Fibroblast of mammary gland (primary cell): ENCODE data around the gene NUDT14.

Source experiments
- DNase-seq: peaks from one replicate; pipeline ENCODE4 v3.0.0-alpha.2; 2010; ENCODE audit warnings: low read depth
- H3K4me3 ChIP-seq: 2 replicates; pipeline ENCODE4 v1.5.1; 2011; ENCODE audit warnings: low read depth, mild to moderate bottlenecking, low read length, moderate library complexity; ENCODE audit not compliant: control insufficient read depth
- TF ChIP-seq, protein P1 (sequence below): conservative IDR thresholded peaks from 2 replicates; pipeline ENCODE4 v1.5.1; 2011; ENCODE audit warnings: low read depth, low read length, inconsistent platforms; ENCODE audit not compliant: control insufficient read depth, insufficient read depth

Gene NUDT14

DNA sequence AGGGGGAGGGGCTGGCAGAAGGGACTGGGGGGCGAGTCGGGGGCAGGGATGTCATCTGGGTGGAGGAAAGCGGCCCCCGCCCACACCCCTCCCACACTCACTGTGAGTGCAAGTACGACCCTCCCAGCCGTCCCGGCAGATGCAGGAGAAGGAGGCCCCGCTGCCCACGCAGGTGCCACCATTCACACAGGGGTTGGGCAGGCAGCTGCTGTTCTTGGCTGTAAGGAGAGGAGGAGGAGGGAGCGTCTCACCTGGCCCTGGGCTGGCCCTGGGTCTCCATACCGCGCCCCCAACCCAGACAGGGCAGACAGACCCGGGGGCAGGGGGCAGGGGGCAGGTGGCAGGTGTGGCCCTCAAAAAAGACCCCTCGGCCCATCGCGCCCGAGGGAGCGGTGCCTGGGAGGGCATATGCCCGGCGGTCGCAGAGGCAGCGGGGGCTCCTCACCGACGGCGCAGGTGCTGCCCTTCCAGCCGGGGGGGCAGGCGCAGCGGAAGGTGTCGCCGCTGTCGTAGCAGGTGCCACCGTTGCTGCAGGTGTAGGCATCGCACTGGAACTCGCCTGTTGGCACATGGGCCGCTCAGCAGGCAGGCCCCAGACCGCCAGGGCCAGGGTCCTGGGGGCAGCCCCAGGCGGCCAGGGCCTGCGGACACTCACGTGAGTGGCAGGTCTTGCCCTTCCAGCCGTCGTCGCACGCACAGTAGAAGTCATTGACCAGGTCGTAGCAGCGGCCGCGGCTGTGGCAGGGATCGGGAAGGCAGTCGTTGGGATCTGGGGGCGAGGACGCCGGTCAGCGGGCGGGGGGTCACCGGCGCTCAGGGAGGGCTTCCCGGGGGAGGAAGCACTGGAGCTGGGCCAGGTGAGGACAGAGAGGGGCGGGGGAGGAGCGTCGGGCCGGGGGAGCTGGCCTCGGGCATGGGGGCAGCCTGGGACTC is 33.2 kb downstream of the NUDT14 start:
- TF ChIP-seq, protein P1, sequence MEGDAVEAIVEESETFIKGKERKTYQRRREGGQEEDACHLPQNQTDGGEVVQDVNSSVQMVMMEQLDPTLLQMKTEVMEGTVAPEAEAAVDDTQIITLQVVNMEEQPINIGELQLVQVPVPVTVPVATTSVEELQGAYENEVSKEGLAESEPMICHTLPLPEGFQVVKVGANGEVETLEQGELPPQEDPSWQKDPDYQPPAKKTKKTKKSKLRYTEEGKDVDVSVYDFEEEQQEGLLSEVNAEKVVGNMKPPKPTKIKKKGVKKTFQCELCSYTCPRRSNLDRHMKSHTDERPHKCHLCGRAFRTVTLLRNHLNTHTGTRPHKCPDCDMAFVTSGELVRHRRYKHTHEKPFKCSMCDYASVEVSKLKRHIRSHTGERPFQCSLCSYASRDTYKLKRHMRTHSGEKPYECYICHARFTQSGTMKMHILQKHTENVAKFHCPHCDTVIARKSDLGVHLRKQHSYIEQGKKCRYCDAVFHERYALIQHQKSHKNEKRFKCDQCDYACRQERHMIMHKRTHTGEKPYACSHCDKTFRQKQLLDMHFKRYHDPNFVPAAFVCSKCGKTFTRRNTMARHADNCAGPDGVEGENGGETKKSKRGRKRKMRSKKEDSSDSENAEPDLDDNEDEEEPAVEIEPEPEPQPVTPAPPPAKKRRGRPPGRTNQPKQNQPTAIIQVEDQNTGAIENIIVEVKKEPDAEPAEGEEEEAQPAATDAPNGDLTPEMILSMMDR = no peak
- no peak for DNase-seq
- H3K4me3 ChIP-seq = no peak overlapping the region

- TF ChIP-seq, protein P1 = no peak
- H3K4me3 ChIP-seq = no peak overlapping the region
- no peak for DNase-seq
Measured at GRCh38 chr14:105146976-105147635, 34.0 kb downstream of the NUDT14 start.

DNA sequence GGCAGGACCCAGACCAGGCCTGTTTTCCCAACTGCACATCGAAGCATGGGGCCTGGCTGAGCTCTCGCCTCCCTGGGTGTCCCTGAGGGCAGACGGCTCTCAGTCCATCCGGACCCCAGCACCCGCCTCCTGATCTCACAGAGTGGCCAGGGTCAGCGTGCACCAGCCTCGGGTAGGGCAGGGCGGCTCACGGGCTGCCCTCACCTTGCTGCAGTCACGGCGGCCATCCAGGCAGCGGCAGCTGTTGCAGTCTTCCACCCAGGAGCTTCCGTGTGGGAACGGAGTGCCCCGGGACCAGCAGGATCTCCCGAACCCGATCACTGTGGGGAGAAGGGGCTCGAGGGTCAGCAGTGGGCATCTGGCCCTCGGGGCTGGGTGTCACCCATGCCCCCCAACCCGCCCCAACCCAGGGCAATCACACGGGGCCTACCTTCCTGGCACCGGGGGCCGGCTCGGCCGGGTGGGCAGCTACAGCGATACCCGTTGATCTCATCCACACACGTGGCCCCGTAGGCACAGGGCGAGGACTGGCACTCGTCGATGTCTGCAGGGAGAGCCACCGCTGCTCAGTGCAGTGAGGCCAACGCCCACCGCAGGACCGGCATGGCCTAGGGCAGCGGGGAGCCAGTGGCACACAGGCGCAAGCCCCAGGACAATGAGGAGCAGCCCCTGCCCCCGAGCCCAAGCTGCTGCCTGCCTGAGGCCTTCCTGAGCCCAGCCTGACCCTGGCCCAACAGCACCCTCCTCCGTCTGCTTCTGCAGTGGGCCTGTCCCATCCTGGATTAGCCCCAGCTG is 34.7 kb downstream of the NUDT14 start:
- no peak overlapping the region for H3K4me3 ChIP-seq
- no peak for DNase-seq
- TF ChIP-seq, protein P1 = no peak

GRCh38 chr14:105145381-105146180 is 35.5 kb downstream of the NUDT14 start:
- no peak overlapping the region for H3K4me3 ChIP-seq
- TF ChIP-seq, protein P1 = no peak
- no peak for DNase-seq

GRCh38 chr14:105144666-105145380 is 36.3 kb downstream of the NUDT14 start:
- TF ChIP-seq, protein P1 = no peak
- H3K4me3 ChIP-seq = no peak overlapping the region

More at GRCh38 chr14:105144666-105145380, 36.3 kb downstream of the NUDT14 start:
- DNase-seq = no peak
